GM12872 (cell line): ENCODE measurements around the gene BUD31.

Experiments
- TF ChIP-seq, protein P1 (sequence below): IDR thresholded peaks from 3 replicates; pipeline ENCODE4 v1.5.1; 2011; ENCODE audit warnings: low read depth, mild to moderate bottlenecking, low read length, moderate library complexity; ENCODE audit not compliant: insufficient read depth

BUD31 gene

DNA sequence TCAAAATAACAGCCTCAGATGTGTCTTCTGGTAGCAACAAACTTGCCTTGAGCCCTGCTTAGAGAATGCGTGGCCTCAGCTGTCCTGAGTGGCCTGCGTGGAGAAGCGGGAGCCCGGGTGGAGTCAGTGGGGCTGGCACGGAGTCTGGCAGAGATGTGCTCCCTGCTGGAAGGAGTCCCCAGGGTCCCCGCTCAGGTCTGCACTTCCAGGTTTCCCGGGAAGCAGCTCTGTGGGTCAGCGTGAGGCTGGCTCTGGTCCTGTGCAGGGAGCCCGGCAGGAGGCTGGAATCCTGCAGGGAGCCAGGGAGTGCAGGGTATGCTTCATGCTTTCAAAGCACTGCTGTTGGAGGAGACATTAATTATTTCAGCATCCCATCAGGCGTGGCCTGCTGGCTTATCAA is 40.1 kb downstream of the BUD31 start:
- TF ChIP-seq, protein P1, sequence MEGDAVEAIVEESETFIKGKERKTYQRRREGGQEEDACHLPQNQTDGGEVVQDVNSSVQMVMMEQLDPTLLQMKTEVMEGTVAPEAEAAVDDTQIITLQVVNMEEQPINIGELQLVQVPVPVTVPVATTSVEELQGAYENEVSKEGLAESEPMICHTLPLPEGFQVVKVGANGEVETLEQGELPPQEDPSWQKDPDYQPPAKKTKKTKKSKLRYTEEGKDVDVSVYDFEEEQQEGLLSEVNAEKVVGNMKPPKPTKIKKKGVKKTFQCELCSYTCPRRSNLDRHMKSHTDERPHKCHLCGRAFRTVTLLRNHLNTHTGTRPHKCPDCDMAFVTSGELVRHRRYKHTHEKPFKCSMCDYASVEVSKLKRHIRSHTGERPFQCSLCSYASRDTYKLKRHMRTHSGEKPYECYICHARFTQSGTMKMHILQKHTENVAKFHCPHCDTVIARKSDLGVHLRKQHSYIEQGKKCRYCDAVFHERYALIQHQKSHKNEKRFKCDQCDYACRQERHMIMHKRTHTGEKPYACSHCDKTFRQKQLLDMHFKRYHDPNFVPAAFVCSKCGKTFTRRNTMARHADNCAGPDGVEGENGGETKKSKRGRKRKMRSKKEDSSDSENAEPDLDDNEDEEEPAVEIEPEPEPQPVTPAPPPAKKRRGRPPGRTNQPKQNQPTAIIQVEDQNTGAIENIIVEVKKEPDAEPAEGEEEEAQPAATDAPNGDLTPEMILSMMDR, result no peak

DNA sequence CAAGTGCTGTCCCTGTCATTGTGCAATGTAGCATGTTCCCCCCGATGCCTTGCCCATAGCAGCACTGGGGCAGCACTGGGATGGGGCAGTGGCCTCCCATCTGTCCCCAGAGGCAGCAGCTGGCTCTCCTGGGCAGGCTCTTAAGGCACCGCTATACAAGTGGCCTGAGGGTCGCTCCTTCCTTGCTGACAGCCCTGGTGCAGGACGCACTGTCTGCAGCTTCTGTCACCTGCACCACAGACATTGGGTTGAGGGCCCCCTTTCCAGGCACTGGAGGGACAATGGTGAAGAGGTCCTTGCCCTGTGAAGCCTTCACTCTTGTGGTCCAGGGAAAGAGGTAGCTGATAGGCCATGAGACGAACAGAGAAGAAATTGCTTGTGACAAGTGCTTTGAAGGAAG is 40.6 kb downstream of the BUD31 start:
- TF ChIP-seq, protein P1, result no peak

DNA sequence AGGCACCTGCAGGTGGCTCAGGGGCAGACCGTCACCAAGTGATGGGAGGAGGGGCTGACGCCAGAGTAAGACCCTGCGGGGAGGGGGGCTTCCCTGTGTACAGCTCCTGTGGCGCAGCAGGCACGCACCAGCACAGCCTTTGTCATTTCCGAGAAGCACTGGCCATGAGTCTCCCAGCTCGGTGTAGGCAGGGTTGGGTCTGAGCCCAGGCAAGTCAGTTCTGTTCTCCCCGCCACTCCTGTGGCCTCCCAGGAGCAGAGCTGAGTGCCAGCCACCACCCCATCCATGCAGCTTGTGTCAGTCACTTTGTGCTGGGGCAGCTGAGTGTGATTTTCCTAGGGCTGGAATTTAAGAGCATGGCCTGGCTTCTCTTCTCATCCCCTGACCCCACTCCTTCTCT is 43.2 kb downstream of the BUD31 start:
- TF ChIP-seq, protein P1, result no peak

DNA sequence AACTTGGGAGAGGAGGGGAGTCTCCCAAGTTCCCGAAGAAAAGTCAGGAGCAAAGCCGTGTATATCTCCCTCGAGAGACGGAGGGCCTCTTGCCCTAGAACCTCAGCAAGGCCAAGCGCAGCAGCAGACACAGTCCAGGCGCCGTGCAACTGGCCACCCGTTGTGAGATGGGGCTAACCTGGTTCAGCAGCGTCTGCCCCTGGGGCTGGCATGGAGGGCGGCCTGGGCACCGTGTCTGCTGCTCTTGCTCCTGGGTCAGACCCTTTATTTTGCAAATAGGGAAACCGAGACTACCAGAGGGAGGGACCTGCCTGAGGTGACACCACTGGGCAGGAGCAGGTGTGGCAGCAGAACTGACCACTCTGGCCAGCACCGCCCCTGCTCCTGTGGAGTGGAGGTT is 43.8 kb downstream of the BUD31 start:
- TF ChIP-seq, protein P1, result no peak

DNA sequence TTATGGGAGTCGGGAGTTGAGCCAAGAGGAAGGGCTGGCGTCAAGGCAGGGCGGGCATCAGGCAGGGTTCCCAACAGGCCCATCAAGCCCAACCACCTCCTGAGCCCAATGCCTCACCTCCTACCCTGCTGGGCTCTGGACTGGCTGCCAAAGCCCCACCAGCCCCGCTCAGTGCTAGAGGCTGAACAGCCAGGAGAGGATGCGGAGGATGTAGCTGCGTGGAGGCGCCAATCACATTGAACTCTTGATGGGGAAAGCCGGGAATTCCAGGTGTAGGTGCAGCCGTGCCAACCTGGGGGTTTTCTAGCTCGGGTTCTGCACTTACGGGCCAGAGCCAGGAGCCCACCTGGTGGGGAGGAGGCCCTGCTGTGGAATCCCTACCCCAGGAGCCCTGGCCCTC is 44.3 kb downstream of the BUD31 start:
- TF ChIP-seq, protein P1, result no peak

DNA sequence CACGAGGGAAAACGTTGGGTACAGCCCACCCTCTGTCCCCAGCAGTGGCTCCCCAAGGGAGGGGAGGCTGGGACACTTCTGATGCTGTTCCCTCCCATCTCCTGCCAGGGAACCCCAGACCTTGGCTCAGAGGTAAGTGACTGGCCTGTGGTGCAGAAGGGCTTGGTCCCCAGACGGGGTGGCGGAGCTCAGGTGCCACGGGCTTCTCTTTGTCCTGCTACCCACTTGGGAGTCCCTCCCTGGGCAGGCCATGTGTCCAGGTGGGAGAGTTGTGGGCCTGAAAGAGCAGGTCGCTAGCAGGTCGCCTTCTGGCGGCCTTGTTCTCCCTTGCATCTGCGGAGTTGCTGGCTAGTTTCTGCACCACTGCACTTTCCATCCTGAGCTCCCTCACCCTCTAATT is 47.1 kb downstream of the BUD31 start:
- TF ChIP-seq, protein P1, result no peak

DNA sequence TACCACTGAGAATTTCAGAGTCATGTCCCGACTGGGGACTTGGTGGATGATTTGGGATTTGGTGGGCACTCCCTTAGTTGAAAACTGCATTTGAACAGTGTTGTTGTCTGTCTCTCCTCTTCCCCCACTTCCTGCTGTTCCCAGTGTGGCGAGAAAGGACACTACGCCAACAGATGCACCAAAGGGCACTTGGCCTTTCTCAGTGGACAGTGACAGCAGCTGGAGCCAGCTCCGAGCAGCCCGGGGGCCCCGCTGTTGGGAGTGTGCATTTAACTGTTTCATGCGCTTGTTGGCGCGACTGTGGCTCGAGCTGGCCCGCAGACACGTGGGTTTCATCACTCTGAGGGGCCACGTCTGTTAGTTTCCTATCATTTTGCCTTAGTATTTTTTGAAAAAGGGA is 47.5 kb downstream of the BUD31 start:
- TF ChIP-seq, protein P1, result no peak
